Measurements from ENCODE around the gene MAD1L1. TPM values are rescaled to one million over a fixed set of nuclear protein-coding genes. Genes with fewer than 3 reads are reported as not detected.
"Not testable (repeated sequence)": the region's sequence is repeated elsewhere in the genome, so short reads cannot be mapped to it uniquely, and the experiment has no call there.

Gene MAD1L1
- total and polyA plus RNA-seq, 11 donors = 11.1 to 29.7 (median 20.9) TPM

DNA sequence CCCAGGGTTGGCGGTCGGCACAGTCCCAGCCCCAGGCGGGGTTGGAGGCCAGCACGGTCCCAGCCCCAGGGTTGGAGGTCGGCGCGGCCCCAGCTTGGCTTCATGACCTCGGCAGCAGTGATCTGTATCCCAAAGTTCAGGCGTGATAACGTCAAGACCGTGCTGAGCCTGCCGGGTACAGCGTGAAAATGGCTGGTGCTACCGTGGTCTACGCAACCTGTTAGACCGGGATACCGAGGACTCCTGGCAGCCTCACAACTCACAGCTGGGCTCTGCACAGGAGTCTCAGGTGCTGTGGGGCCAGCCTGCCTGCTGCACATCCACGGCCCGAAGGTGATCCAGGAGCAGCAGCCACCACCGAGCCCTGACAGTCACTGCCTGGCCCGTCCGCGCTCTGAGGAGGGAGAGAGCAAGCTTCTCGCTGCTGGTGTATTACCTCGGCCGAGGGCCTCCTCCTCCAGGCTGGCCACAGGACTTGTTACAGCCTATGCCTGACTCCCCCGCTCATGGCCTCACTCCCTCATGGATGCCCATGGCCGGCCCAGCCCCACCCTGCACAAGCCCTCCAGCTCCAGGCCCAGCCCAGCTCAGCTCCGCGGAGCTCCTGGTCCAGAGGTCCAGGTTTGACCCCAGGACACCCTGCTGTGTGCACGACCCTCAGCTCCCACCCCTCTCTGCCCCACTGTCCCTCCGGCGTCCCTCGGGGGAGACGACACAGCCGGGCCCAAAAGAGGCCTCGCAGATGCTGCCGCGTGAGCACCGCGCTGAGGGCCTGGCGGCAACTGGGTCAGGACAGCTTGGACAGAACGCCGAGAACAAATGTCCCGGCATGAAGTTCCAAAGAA, 406.6 kb downstream of the MAD1L1 start:
- intact Hi-C loops (cut with DNase I) = no loop called here
- Histone ChIP-seq H3K4me3 (no peak overlapping the region), H3K36me3 (no peaks in the 10 kb centered on the region), H3K27me3 (no peaks in the 10 kb centered on the region), H3K9me3 (peaks cover 0 to 3% (median 0%) of the 10 kb centered on the region in 12 donors), H3K27ac (no peak overlapping the region), H3K4me1 (no peaks in the 10 kb centered on the region)
- DNase-seq (no peak), ATAC-seq (peak in 2 of 4 donors; percentile 24 to 33)
- 90 to 95% (median 93%) methylated on average over 37 to 45 of the region's 45 CpGs for WGBS, 4 donors
- no peak for TF ChIP-seq POLR2A (IDR thresholded peaks at IDR 0.05)
- TF ChIP-seq, protein P1, sequence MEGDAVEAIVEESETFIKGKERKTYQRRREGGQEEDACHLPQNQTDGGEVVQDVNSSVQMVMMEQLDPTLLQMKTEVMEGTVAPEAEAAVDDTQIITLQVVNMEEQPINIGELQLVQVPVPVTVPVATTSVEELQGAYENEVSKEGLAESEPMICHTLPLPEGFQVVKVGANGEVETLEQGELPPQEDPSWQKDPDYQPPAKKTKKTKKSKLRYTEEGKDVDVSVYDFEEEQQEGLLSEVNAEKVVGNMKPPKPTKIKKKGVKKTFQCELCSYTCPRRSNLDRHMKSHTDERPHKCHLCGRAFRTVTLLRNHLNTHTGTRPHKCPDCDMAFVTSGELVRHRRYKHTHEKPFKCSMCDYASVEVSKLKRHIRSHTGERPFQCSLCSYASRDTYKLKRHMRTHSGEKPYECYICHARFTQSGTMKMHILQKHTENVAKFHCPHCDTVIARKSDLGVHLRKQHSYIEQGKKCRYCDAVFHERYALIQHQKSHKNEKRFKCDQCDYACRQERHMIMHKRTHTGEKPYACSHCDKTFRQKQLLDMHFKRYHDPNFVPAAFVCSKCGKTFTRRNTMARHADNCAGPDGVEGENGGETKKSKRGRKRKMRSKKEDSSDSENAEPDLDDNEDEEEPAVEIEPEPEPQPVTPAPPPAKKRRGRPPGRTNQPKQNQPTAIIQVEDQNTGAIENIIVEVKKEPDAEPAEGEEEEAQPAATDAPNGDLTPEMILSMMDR (IDR thresholded peaks at IDR 0.05) = no peak

DNA sequence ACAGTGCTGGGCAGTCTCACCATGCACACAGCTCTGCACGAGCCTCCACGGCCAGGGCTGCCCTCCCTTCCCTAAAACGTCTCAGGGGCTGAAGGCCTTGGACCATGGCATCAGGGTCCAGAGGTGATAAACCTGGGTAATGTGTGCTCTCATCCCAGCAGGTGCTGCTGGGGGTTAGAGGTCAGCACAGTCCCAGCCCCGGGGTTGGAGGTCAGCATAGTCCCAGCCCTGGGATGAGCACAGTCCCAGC, 407.2 kb downstream of the MAD1L1 start:
- intact Hi-C loops (cut with DNase I); H3K4me3 ChIP-seq; DNase-seq; H3K27ac ChIP-seq; H3K36me3 ChIP-seq; ATAC-seq; H3K4me1 ChIP-seq; H3K27me3 ChIP-seq; H3K9me3 ChIP-seq: not testable (repeated sequence)
- WGBS, 4 donors = 94 to 100% (median 96%) methylated on average over 1 to 4 of the region's 4 CpGs

- intact Hi-C loops (cut with DNase I); H3K9me3 ChIP-seq; H3K27me3 ChIP-seq; H3K36me3 ChIP-seq; H3K27ac ChIP-seq; ATAC-seq; H3K4me1 ChIP-seq; DNase-seq; H3K4me3 ChIP-seq: not testable (repeated sequence)
- 90 to 96% (median 93%) methylated on average over 21 to 28 of the region's 28 CpGs for WGBS, 4 donors
Observed at GRCh38 chr7:1824882-1825646, 407.7 kb downstream of the MAD1L1 start.

DNA sequence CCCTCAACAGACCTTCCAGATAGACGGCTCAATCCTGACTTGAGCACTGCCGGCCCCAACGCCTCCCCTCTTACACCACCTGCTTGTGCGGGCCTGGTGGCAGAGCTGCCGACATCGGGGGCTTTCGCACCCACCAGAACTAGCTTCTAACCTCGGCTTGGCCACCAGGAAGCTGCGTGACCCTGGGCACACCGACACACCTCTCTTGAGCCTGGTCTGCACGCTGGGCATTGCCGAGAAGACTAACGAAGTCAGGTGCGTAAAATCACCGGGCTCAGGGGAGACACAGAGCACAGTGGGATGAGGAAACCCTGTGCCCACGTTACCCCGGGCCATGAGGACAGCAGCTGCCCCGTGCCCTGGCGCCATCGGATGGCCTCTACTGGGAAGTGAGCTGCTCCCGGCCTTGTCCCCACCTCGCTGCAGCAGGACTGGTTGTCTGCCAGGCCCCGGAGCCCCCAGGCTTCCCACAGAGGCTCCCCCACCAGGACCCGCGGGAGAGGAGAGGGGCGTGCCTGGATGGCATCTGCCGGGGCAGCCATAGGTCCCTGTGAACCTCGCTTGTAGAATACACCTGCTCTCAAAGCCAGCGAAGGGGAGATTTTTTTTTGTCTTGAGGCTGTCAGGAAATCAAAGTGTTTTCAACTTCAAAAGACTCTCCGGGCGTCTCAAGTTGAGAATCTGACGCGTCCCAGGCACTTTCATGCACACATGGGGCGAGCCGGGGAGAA, 408.4 kb downstream of the MAD1L1 start:
- whole genome bisulfite sequencing, 4 donors = 87 to 93% (median 92%) methylated on average over 17 to 35 of the region's 35 CpGs

GRCh38 chr7:1823376-1824150, 409.2 kb downstream of the MAD1L1 start:
- DNase-seq (no peak), ATAC-seq (no peak)
- no peak overlapping the region for H3K27ac ChIP-seq
- H3K36me3 ChIP-seq = no peaks in the 10 kb centered on the region
- WGBS, 4 donors = 94 to 97% (median 96%) methylated on average over 24 of the region's 24 CpGs
- no peaks in the 10 kb centered on the region for H3K9me3 ChIP-seq
- no peaks in the 10 kb centered on the region for H3K27me3 ChIP-seq
- intact Hi-C loops (cut with DNase I) = no loop called here
- TF ChIP-seq, protein P1 (IDR thresholded peaks at IDR 0.05) = no peak
- TF ChIP-seq POLR2A (IDR thresholded peaks at IDR 0.05) = no peak
- no peak overlapping the region for H3K4me3 ChIP-seq
- H3K4me1 ChIP-seq = no peaks in the 10 kb centered on the region

More for the DNA sequence above, 408.4 kb downstream of the MAD1L1 start:
- H3K27me3 ChIP-seq; H3K9me3 ChIP-seq; DNase-seq; intact Hi-C loops (cut with DNase I); H3K27ac ChIP-seq; ATAC-seq; H3K4me1 ChIP-seq; H3K36me3 ChIP-seq; H3K4me3 ChIP-seq: not testable (repeated sequence)
